Hepatocyte (in vitro differentiated cells): ENCODE results near the gene DCDC2B. TPM values are rescaled to one million over a fixed set of nuclear protein-coding genes. Genes with fewer than 3 reads are reported as not detected.

ENCODE experiments used
- DNase-seq: peaks from one replicate; pipeline ENCODE4 v3.0.0-alpha.2; 2016; ENCODE audit warnings: low spot score
- H2AFZ ChIP-seq: fragments of 200-600 bp; sonication (generic); 2 replicates; pipeline ENCODE4 v1.6.0; 2016; ENCODE audit warnings: antibody characterized with exemption, mild to moderate bottlenecking
- H3K27ac ChIP-seq: fragments of 200-600 bp; sonication (generic); 2 replicates; pipeline ENCODE4 v1.5.1; 2016; ENCODE audit warnings: mild to moderate bottlenecking
- H3K27me3 ChIP-seq: fragments of 200-600 bp; sonication (generic); 2 replicates; pipeline ENCODE4 v1.6.1; 2016
- H3K36me3 ChIP-seq: fragments of 200-600 bp; sonication (generic); replicated peaks from 2 replicates; pipeline ENCODE4 v1.5.1; 2016; ENCODE audit warnings: low read depth; ENCODE audit not compliant: insufficient read depth
- H3K4me1 ChIP-seq: fragments of 200-600 bp; sonication (generic); 2 replicates; pipeline ENCODE4 v1.5.1; 2016; ENCODE audit warnings: mild to moderate bottlenecking, moderate library complexity; ENCODE audit not compliant: insufficient read depth
- H3K4me2 ChIP-seq: fragments of 200-600 bp; sonication (generic); 2 replicates; pipeline ENCODE4 v1.6.0; 2016
- H3K4me3 ChIP-seq: fragments of 200-600 bp; sonication (generic); 2 replicates; pipeline ENCODE4 v1.5.1; 2016; ENCODE audit warnings: mild to moderate bottlenecking
- H3K79me2 ChIP-seq: fragments of 200-600 bp; sonication (generic); 2 replicates; pipeline ENCODE4 v1.6.0; 2017; ENCODE audit warnings: mild to moderate bottlenecking
- H3K9me2 ChIP-seq: fragments of 200-600 bp; sonication (generic); replicated peaks from 2 replicates; pipeline ENCODE4 v1.6.0; 2017; ENCODE audit warnings: mild to moderate bottlenecking; ENCODE audit not compliant: insufficient read depth
- H3K9me3 ChIP-seq: fragments of 200-600 bp; sonication (generic); 2 replicates; pipeline ENCODE4 v1.5.1; 2016; ENCODE audit warnings: low read depth, mild to moderate bottlenecking
- H4K20me1 ChIP-seq: fragments of 200-600 bp; sonication (generic); 2 replicates; pipeline ENCODE4 v1.6.0; 2016; ENCODE audit warnings: mild to moderate bottlenecking; ENCODE audit not compliant: insufficient read depth, poor library complexity, severe bottlenecking
- EZH2 ChIP-seq: fragments of 200-600 bp; sonication (generic); IDR thresholded peaks from 2 replicates; pipeline ENCODE4 v1.6.1; 2016; ENCODE audit warnings: antibody characterized with exemption, mild to moderate bottlenecking, borderline replicate concordance
- EZH2phosphoT487 ChIP-seq: fragments of 200-600 bp; sonication (generic); IDR thresholded peaks from one replicate; pipeline ENCODE4 v1.6.1; 2018; ENCODE audit warnings: antibody characterized with exemption, mild to moderate bottlenecking, low read depth, moderate library complexity; ENCODE audit not compliant: unreplicated experiment, severe bottlenecking
- WGBS: methylation state at CpG from one replicate; pipeline ENCODE4 v1.1.6; 2016; ENCODE audit warnings: low lambda C conversion rate; ENCODE audit errors: missing lambda C conversion rate; 5-methylcytosine and 5-hydroxymethylcytosine counted together
- polyA plus RNA-seq: library from polyadenylated mRNA; unstranded; fragments of >200 nt; fragmentation: Nextera tagmentation; extraction: Ambion mirVana; gene quantifications from 2 replicates; pipeline ENCODE4 v1.2.1, GENCODE V29; 2016
- total RNA-seq: library from RNA; depleted of rRNA; stranded (reverse); fragments of >200 nt; gene quantifications from 2 replicates; pipeline ENCODE4 v1.2.3, GENCODE V29; 2014
- TF ChIP-seq, protein P1 (sequence below): fragments of 200-600 bp; sonication (generic); IDR thresholded peaks from 2 replicates; pipeline ENCODE4 v1.5.1; 2016; ENCODE audit warnings: antibody characterized with exemption, mild to moderate bottlenecking; ENCODE audit not compliant: poor library complexity

The DCDC2B gene
- total and polyA plus RNA-seq, 2 experiments from 2014 or later: 0.17 TPM; not detected in 1

DNA sequence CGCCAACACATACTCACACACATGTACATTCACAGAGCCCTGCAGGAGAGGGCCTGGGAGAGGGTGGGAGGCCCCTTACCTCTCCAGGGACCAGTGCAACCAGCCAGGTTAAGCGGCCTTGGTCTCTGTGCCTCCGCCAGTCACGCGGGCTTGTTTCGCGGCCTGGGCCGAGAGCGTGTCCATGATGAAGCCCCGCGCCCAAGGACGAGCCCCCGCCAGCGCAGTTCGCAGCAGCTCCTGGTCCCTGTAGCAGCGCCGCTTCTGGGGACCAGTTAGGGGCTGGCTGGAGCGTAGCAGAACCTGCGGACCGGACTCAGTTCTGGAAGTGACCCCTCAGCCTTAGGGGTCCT, 30.9 kb downstream of the DCDC2B start:
- no peaks in the 10 kb centered on the region for H3K9me3 ChIP-seq
- peaks cover 4% of the 10 kb centered on the region for H3K4me1 ChIP-seq
- 16% methylated on average over 20 of the region's 20 CpGs for WGBS
- peaks cover 2% of the 10 kb centered on the region for H3K79me2 ChIP-seq
- peak overlapping the region; percentile 94 for H2AFZ ChIP-seq
- no peaks in the 10 kb centered on the region for H3K9me2 ChIP-seq
- peak overlapping the region; percentile 89 for H3K4me3 ChIP-seq
- H3K4me2 ChIP-seq: peak overlapping the region; percentile 99
- no peaks in the 10 kb centered on the region for H3K27me3 ChIP-seq
- peak overlapping the region; percentile 88 for H3K27ac ChIP-seq
- no peak for DNase-seq
- no peaks in the 10 kb centered on the region for H4K20me1 ChIP-seq
- H3K36me3 ChIP-seq: no peaks in the 10 kb centered on the region
- TF ChIP-seq EZH2phosphoT487: no peak

DNA sequence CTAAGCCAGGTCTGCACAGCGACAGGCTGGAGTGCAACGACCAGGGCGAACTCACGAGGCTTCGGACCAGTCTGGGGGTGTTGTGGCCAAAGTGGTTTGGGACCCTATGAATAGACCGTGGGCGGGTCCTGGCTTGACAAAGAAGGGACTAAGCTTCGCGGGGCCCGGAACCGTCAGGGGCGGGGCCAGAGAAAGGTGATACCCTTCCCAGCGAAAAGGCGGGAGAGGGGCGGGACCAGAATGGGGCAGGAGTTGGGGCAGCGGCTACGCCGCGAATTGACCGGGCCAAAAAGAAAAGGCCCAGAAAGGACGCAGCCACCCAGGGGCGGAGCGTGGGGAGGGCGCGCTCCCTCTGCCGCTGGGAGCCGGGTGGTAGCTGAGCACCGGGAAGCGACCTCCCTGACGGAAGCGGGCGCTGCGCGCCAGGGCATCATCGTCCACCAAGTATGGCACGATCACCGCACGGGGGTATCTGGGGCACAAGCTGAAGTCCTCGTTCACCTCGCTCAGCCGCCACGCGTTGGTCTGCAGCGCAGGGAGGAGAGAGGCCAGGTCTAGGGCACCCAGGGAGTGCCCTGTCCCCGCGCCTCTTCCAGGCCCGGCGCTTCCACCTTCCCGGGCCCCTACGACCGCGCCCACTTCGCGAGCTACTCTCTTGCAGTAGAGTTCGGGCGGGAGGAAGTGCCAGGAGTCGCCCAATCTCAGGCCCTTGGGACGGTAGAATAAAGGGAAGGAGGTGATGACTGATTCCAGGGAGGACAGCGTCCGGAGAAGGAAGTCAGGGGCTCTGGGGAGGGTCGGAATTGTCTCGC, 31.5 kb downstream of the DCDC2B start:
- Histone ChIP-seq H3K79me2 (peaks cover 2% of the 10 kb centered on the region), H3K36me3 (no peaks in the 10 kb centered on the region), H3K4me1 (peaks cover 4% of the 10 kb centered on the region), H3K9me2 (no peaks in the 10 kb centered on the region), H3K27ac (peak overlapping the region; percentile 88), H3K9me3 (no peaks in the 10 kb centered on the region), H3K27me3 (no peaks in the 10 kb centered on the region), H3K4me3 (peak overlapping the region; percentile 89), H2AFZ (peak overlapping the region; percentile 94), H3K4me2 (peak overlapping the region; percentile 99), H4K20me1 (no peaks in the 10 kb centered on the region)
- TF ChIP-seq, protein P1, sequence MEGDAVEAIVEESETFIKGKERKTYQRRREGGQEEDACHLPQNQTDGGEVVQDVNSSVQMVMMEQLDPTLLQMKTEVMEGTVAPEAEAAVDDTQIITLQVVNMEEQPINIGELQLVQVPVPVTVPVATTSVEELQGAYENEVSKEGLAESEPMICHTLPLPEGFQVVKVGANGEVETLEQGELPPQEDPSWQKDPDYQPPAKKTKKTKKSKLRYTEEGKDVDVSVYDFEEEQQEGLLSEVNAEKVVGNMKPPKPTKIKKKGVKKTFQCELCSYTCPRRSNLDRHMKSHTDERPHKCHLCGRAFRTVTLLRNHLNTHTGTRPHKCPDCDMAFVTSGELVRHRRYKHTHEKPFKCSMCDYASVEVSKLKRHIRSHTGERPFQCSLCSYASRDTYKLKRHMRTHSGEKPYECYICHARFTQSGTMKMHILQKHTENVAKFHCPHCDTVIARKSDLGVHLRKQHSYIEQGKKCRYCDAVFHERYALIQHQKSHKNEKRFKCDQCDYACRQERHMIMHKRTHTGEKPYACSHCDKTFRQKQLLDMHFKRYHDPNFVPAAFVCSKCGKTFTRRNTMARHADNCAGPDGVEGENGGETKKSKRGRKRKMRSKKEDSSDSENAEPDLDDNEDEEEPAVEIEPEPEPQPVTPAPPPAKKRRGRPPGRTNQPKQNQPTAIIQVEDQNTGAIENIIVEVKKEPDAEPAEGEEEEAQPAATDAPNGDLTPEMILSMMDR: peak; percentile 36
- no peak for TF ChIP-seq EZH2
- TF ChIP-seq EZH2phosphoT487: no peak
- WGBS: 3% methylated on average over 50 of the region's 62 CpGs
- DNase-seq: peak; percentile 77

DNA sequence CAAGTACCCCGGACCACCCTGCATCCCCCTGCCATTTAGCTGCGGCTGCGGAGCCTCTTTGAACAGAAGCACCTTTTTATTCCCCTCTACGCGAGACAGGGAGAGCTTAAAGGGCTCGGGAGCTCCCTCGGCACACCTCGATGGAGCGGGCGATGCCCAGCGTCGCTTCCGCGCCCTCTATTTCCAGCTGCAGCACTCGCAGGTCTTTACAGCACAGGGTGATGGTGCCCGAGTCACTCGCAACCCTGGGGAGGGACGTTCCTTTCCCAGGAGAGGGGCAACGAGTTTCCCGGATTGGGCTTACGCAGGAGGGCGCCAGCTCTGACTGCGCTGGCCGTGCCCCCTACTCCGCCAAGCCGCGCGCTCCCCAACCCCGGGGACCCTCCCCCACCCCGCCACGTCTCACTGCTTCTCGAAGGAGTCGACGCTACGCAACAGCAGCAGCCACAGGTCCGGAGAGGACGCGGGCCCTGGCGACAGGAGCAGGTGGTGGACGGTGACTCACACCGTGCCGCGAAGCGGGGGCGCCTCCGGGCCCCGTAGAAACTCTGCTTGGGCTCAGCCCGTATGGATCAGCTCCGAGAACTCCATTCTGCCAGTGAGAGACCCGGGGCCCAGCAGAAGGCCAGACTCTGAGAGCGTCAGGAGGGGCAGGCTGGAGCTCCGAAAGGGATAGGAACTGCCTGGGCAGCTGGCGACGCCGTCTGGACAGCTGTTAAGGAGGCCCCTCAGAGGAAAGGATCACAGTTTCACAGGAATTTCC, 32.3 kb downstream of the DCDC2B start:
- Histone ChIP-seq H3K9me2 (no peaks in the 10 kb centered on the region), H3K27me3 (no peaks in the 10 kb centered on the region), H3K4me1 (peaks cover 4% of the 10 kb centered on the region), H3K27ac (peak overlapping the region; percentile 88), H3K36me3 (no peaks in the 10 kb centered on the region), H4K20me1 (no peaks in the 10 kb centered on the region), H2AFZ (peak overlapping the region; percentile 94), H3K79me2 (peaks cover 2% of the 10 kb centered on the region), H3K4me2 (peak overlapping the region; percentile 99), H3K9me3 (no peaks in the 10 kb centered on the region), H3K4me3 (peak overlapping the region; percentile 89)
- DNase-seq: peak; percentile 77
- TF ChIP-seq, protein P1: peak; percentile 1
- no peak for TF ChIP-seq EZH2phosphoT487
- WGBS: 2% methylated on average over 35 of the region's 55 CpGs

DNA sequence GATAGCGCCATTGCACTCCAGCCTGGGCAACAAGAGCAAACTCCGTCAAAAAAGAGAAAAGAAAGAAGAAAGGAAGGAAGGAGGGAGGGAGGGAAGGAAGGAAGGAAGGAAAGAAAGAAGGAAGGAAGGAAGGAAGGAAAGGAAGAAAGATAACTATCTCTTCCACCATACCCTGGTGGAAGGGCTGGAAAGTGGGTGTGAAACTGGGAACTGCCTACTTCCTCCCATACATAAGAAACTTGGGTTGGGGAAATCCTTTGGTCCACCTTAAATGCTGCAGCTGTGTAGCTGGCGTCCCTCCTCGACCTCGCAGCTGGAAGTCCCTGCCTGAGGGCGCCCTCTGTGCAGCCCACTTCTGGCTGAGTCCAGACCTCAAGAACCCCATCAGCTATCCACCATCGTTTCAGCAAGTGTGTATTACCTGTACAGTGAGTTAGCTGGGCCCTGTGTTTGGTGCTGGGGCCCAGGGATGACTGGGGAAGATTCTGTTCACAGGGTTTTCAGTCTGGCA, 33.5 kb downstream of the DCDC2B start:
- Histone ChIP-seq H3K4me1 (peaks cover 4% of the 10 kb centered on the region), H3K4me2 (peak overlapping the region; percentile 24), H2AFZ (no peak overlapping the region), H3K27ac (no peak overlapping the region), H3K9me2 (no peaks in the 10 kb centered on the region), H4K20me1 (no peaks in the 10 kb centered on the region), H3K79me2 (peaks cover 2% of the 10 kb centered on the region), H3K36me3 (no peaks in the 10 kb centered on the region), H3K27me3 (no peaks in the 10 kb centered on the region), H3K9me3 (no peaks in the 10 kb centered on the region), H3K4me3 (no peak overlapping the region)
- TF ChIP-seq, protein P1: no peak
- no peak for TF ChIP-seq EZH2phosphoT487
- no peak for TF ChIP-seq EZH2
- DNase-seq: no peak
- WGBS: 46% methylated on average over 7 of the region's 7 CpGs
